K562 (cell line): ENCODE data around the gene EGFL7.

Experiments used
- ATF7 ChIP-seq: fragments of 450-650 bp; IDR thresholded peaks from 2 replicates; pipeline ENCODE4 v1.7.1; 2014; ENCODE audit warnings: mild to moderate bottlenecking, moderate library complexity
- CTCF ChIP-seq, 3 experiments: IDR thresholded peaks in 2 of 3; conservative IDR thresholded peaks in 1 of 3; 2 replicates each; pipeline ENCODE4 v1.5.1; 2011 to 2012; ENCODE audit warnings: low read length in 3 of 3, mild to moderate bottlenecking in 3 of 3, control low read depth in 2 of 3, improper control_type of control experiment in 1 of 3, inconsistent platforms in 1 of 3, low read depth in 1 of 3, mixed read lengths in 1 of 3, moderate library complexity in 1 of 3; ENCODE audit not compliant: insufficient read depth in 2 of 3
- ETS1 ChIP-seq: conservative IDR thresholded peaks from 2 replicates; pipeline ENCODE4 v1.6.1; 2011; ENCODE audit warnings: low read depth, mild to moderate bottlenecking, low read length; ENCODE audit not compliant: control insufficient read depth
- JUNB ChIP-seq: fragments of 450-650 bp; formaldehyde crosslinking; conservative IDR thresholded peaks from 2 replicates; pipeline ENCODE4 v1.4.0; 2020; ENCODE audit warnings: mild to moderate bottlenecking
- POLR2A ChIP-seq: fragments of 450-650 bp; conservative IDR thresholded peaks from 2 replicates; pipeline ENCODE4 v1.6.1; 2016
- TAF1 ChIP-seq: IDR thresholded peaks from 2 replicates; pipeline ENCODE4 v1.6.1; 2011; ENCODE audit warnings: mild to moderate bottlenecking, low read length, moderate library complexity; ENCODE audit not compliant: insufficient read depth, control insufficient read depth, severe bottlenecking; ENCODE audit errors: extremely low read depth
- ZNF23 ChIP-seq: fragments of 250-450 bp; sonication (Bioruptor Pico); IDR thresholded peaks from 2 replicates; pipeline ENCODE4 v1.4.0; 2020; ENCODE audit warnings: mild to moderate bottlenecking

GRCh38 chr9:136655536-136656182 lies 7.1 kb upstream of the EGFL7 start:
- no peak for TF ChIP-seq ATF7
- TF ChIP-seq ETS1 = no peak
- TF ChIP-seq ZNF23 (CRISPR knock-in tag) = no peak
- no peak for TF ChIP-seq CTCF (IDR thresholded peaks at IDR 0.05 in 2 of 3, conservative IDR thresholded peaks at IDR 0.05 in 1 of 3; ENCODE audit: insufficient read depth in 2 of 3, low read depth in 1 of 3, low read length in 3 of 3)
- TF ChIP-seq TAF1 = no peak
- TF ChIP-seq JUNB (CRISPR knock-in tag) = no peak
- no peak for TF ChIP-seq POLR2A
